ENCODE data around the gene TMPRSS4. TPM values are rescaled to one million over a fixed set of nuclear protein-coding genes. Genes with fewer than 3 reads are reported as not detected.

TMPRSS4 gene
- total RNA-seq, 1 donor from 2014 or later, result not detected

- no peaks in the 10 kb centered on the region for H3K27me3 Mint-ChIP-seq (ENCODE audit: low read depth)
Observed at GRCh38 chr11:118048472-118049370, 28.2 kb upstream of the TMPRSS4 start.

GRCh38 chr11:118049771-118050170 is 27.1 kb upstream of the TMPRSS4 start:
- Mint-ChIP-seq H3K4me3 (no peak overlapping the region), H3K27me3 (ENCODE audit: low read depth) (no peaks in the 10 kb centered on the region), H3K27ac (ENCODE audit: unreplicated experiment) (no peak overlapping the region), H3K9me3 (no peaks in the 10 kb centered on the region), H3K4me1 (peaks cover 6% of the 10 kb centered on the region), H3K36me3 (ENCODE audit: low read depth) (no peaks in the 10 kb centered on the region)
- TF ChIP-seq CTCF (conservative IDR thresholded peaks at IDR 0.05), result no peak
- no peak for DNase-seq (ENCODE audit: low read depth, low spot score)

More at GRCh38 chr11:118048472-118049370, 28.2 kb upstream of the TMPRSS4 start:
- Mint-ChIP-seq H3K4me3 (no peak overlapping the region), H3K9me3 (no peaks in the 10 kb centered on the region), H3K27ac (ENCODE audit: unreplicated experiment) (peak overlapping the region; percentile 81), H3K36me3 (ENCODE audit: low read depth) (no peaks in the 10 kb centered on the region), H3K4me1 (peaks cover 6% of the 10 kb centered on the region)
- DNase-seq (ENCODE audit: low read depth, low spot score), result no peak
- no peak for TF ChIP-seq CTCF (conservative IDR thresholded peaks at IDR 0.05)

DNA sequence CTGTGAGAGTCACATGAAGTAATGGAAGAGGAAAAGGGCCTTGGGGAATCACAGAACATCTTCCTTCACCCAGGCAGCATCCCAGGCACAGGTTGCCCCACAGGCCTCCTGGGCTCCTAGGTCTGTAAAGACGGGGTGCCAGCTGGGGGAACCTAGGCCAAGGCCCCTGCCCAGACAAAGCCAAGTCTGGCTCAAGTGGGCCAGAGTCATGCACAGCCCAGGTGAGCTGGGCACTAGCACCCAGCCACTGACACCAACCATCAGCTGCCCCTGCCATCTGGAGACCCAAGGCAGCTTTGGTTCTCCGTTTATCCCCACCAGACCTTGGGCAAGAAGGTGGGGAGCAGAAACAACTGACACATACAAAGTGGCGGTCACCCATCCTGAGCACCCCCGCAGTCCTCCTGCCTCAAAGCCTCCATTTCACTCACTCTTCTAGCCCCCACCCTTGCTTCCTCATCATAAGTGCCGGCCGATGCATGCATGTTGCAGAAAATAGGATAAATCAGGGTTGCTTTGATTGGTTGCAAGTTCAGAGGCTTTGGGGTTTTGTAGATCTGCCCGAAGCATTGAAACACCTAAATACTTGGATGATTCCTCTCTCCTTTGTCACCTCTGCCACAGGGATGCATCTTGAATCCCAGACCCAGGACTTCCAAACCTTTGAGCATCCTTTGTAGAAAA is 26.5 kb upstream of the TMPRSS4 start:
- DNase-seq (ENCODE audit: low read depth, low spot score), result no peak
- TF ChIP-seq CTCF (conservative IDR thresholded peaks at IDR 0.05), result no peak
- Mint-ChIP-seq H3K9me3 (no peaks in the 10 kb centered on the region), H3K4me3 (no peak overlapping the region), H3K36me3 (ENCODE audit: low read depth) (no peaks in the 10 kb centered on the region), H3K27ac (ENCODE audit: unreplicated experiment) (no peak overlapping the region), H3K27me3 (ENCODE audit: low read depth) (no peaks in the 10 kb centered on the region), H3K4me1 (peaks cover 6% of the 10 kb centered on the region)

DNA sequence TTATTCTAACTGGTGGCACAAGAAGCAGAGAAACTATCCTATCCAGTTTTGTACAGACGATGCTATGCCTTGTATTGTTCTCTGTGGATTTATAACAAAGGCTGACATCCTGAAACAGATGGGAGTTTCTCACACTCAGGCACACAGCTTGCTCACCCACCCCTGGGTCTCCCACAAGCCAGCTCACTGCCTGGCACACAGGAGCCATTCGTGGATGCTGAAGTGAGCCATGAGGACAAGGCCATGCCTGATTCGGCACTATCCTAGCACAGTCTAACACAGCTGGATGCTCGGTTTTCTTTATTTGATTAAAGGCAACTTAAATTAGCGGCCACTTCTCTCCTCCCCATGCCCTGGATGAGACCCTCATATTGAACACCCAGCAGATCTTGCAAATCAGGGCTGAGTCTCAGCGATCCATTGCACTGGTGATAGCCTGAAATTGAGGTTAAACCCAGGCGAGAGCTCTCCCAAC is 25.7 kb upstream of the TMPRSS4 start:
- H3K4me3 Mint-ChIP-seq, result no peak overlapping the region
- no peak overlapping the region for H3K27ac Mint-ChIP-seq (ENCODE audit: unreplicated experiment)
- H3K27me3 Mint-ChIP-seq (ENCODE audit: low read depth), result no peaks in the 10 kb centered on the region
- no peak for DNase-seq (ENCODE audit: low read depth, low spot score)
- H3K36me3 Mint-ChIP-seq (ENCODE audit: low read depth), result no peaks in the 10 kb centered on the region
- no peak for TF ChIP-seq CTCF (conservative IDR thresholded peaks at IDR 0.05)
- H3K9me3 Mint-ChIP-seq, result no peaks in the 10 kb centered on the region
- H3K4me1 Mint-ChIP-seq, result peaks cover 6% of the 10 kb centered on the region

GRCh38 chr11:118051611-118052461 is 25.0 kb upstream of the TMPRSS4 start:
- Mint-ChIP-seq H3K27ac (ENCODE audit: unreplicated experiment) (peak overlapping the region; percentile 29), H3K27me3 (ENCODE audit: low read depth) (no peaks in the 10 kb centered on the region), H3K36me3 (ENCODE audit: low read depth) (no peaks in the 10 kb centered on the region), H3K4me3 (no peak overlapping the region), H3K9me3 (no peaks in the 10 kb centered on the region), H3K4me1 (peaks cover 6% of the 10 kb centered on the region)
- no peak for DNase-seq (ENCODE audit: low read depth, low spot score)
- TF ChIP-seq CTCF (conservative IDR thresholded peaks at IDR 0.05), result no peak

All from neural crest cell (in vitro differentiated cells).